OCI-LY3 (cell line): Measurements from ENCODE around the gene ABCB8.

ENCODE experiments used
- CTCF ChIP-seq: fragments of 200-600, 300-600 bp; sonication (generic); IDR thresholded peaks from 2 replicates; pipeline ENCODE4 v1.5.1; 2014; ENCODE audit warnings: antibody characterized with exemption, low read length, low read depth
- EZH2phosphoT487 ChIP-seq: fragments of 200-600 bp; shearing (Covaris generic); IDR thresholded peaks from 2 replicates; pipeline ENCODE4 v1.6.1; 2018; ENCODE audit warnings: antibody characterized with exemption, mixed run types, low read depth

GRCh38 chr7:151028131-151028947 is at the start of gene ABCB8:
- TF ChIP-seq CTCF (peak; percentile 23; the same call in 1 of the 2 replicates), EZH2phosphoT487 (no peak)
